Measurements from ENCODE around the gene FMNL2. TPM values are rescaled to one million over a fixed set of nuclear protein-coding genes. Genes with fewer than 3 reads are reported as not detected.
"Not testable (repeated sequence)": the region's sequence is repeated elsewhere in the genome, so short reads cannot be mapped to it uniquely, and the experiment has no call there.

The FMNL2 gene
- total RNA-seq, 1 experiment from 2014 or later: 33.6 TPM

- DNase-seq (ENCODE audit: low read depth, low spot score): no peak
- H3K27ac ChIP-seq (ENCODE audit: low read length): no peak overlapping the region
- no peaks in the 10 kb centered on the region for H3K9me3 ChIP-seq (ENCODE audit: control insufficient read depth, insufficient read depth, low read depth, low read length)
- POLR2A ChIA-PET: no interaction called here
- no peaks in the 10 kb centered on the region for H3K36me3 ChIP-seq (ENCODE audit: control insufficient read depth, insufficient read depth, low read length)
- BruUV-seq (replicated peaks): no TSS peak
- no peaks in the 10 kb centered on the region for H3K27me3 ChIP-seq (ENCODE audit: control insufficient read depth, insufficient read depth, low read length)
- ATAC-seq: no peak
- H3K4me1 ChIP-seq (ENCODE audit: control insufficient read depth, insufficient read depth, low read length): no peaks in the 10 kb centered on the region
- H3K4me3 ChIP-seq (ENCODE audit: low read depth in 2 of 2, low read length in 2 of 2): no peak overlapping the region
- TF ChIP-seq TCF7L2 (IDR thresholded peaks at IDR 0.05; ENCODE audit: low read depth, low read length) (no peak), REST (IDR thresholded peaks at IDR 0.05; ENCODE audit: insufficient read depth in 1 of 2, low read depth in 2 of 2, low read length in 1 of 2) (no peak), POLR2AphosphoS5 (IDR thresholded peaks at IDR 0.05; ENCODE audit: low read depth, low read length) (no peak), SIN3A (IDR thresholded peaks at IDR 0.05; ENCODE audit: borderline replicate concordance, insufficient read depth, low read depth, low read length) (no peak), CTCF (IDR thresholded peaks at IDR 0.05) (no peak)
- CTCF ChIA-PET: no interaction called here
- in situ Hi-C loops (cut with HindIII; ENCODE audit: low pct_unique_long_range_greater_than_20kb, low sequenced_read_pairs): no loop called here
- intact Hi-C loops (cut with micrococcal nuclease; ENCODE audit: unreplicated experiment): no loop called here
These were observed 52.1 kb downstream of the FMNL2 start for GRCh38 chr2:152387041-152387440.

GRCh38 chr2:152388269-152388668 is 53.3 kb downstream of the FMNL2 start:
- H3K4me1 ChIP-seq (ENCODE audit: control insufficient read depth, insufficient read depth, low read length); intact Hi-C loops (cut with micrococcal nuclease; ENCODE audit: unreplicated experiment); H3K27ac ChIP-seq (ENCODE audit: low read length); POLR2A ChIA-PET; in situ Hi-C loops (cut with HindIII; ENCODE audit: low pct_unique_long_range_greater_than_20kb, low sequenced_read_pairs); H3K27me3 ChIP-seq (ENCODE audit: control insufficient read depth, insufficient read depth, low read length); CTCF ChIA-PET; ATAC-seq; H3K4me3 ChIP-seq (ENCODE audit: low read depth in 2 of 2, low read length in 2 of 2); H3K9me3 ChIP-seq (ENCODE audit: control insufficient read depth, insufficient read depth, low read depth, low read length); DNase-seq (ENCODE audit: low read depth, low spot score); BruUV-seq (replicated peaks); H3K36me3 ChIP-seq (ENCODE audit: control insufficient read depth, insufficient read depth, low read length): not testable (repeated sequence)

GRCh38 chr2:152389483-152389882 is 54.5 kb downstream of the FMNL2 start:
- Histone ChIP-seq H3K27me3 (ENCODE audit: control insufficient read depth, insufficient read depth, low read length) (no peaks in the 10 kb centered on the region), H3K9me3 (ENCODE audit: control insufficient read depth, insufficient read depth, low read depth, low read length) (no peaks in the 10 kb centered on the region), H3K4me3 (ENCODE audit: low read depth in 2 of 2, low read length in 2 of 2) (no peak overlapping the region), H3K36me3 (ENCODE audit: control insufficient read depth, insufficient read depth, low read length) (no peaks in the 10 kb centered on the region), H3K27ac (ENCODE audit: low read length) (no peak overlapping the region), H3K4me1 (ENCODE audit: control insufficient read depth, insufficient read depth, low read length) (no peaks in the 10 kb centered on the region)
- POLR2A ChIA-PET: no interaction called here
- DNase-seq (ENCODE audit: low read depth, low spot score) (no peak), ATAC-seq (no peak)
- no TSS peak for BruUV-seq (replicated peaks)
- intact Hi-C loops (cut with micrococcal nuclease; ENCODE audit: unreplicated experiment): no loop called here
- in situ Hi-C loops (cut with HindIII; ENCODE audit: low pct_unique_long_range_greater_than_20kb, low sequenced_read_pairs): no loop called here
- CTCF ChIA-PET: no interaction called here
- TF ChIP-seq POLR2AphosphoS5 (IDR thresholded peaks at IDR 0.05; ENCODE audit: low read depth, low read length) (no peak), REST (IDR thresholded peaks at IDR 0.05; ENCODE audit: insufficient read depth in 1 of 2, low read depth in 2 of 2, low read length in 1 of 2) (no peak), CTCF (IDR thresholded peaks at IDR 0.05) (no peak), SIN3A (IDR thresholded peaks at IDR 0.05; ENCODE audit: borderline replicate concordance, insufficient read depth, low read depth, low read length) (no peak), TCF7L2 (IDR thresholded peaks at IDR 0.05; ENCODE audit: low read depth, low read length) (no peak)

All from Panc1 (cell line).